GM23338 (cell line): Measurements from ENCODE around the gene NAPA. TPM values are rescaled to one million over a fixed set of nuclear protein-coding genes. Genes with fewer than 3 reads are reported as not detected.

Experiments
- ATAC-seq: fragments of 200-7000 bp; cut with Tn5 transposase; 3 replicates; pipeline ENCODE4 v1.9.1; 2020
- DNase-seq: peaks from one replicate; pipeline ENCODE4 v3.0.0-alpha.2; 2015; ENCODE audit warnings: low spot score
- H2AFZ ChIP-seq: fragments of 200-600 bp; sonication (generic); 2 replicates; pipeline ENCODE4 v1.8.0; 2016; ENCODE audit warnings: antibody characterized with exemption, mild to moderate bottlenecking, moderate library complexity
- H3F3A ChIP-seq: fragments of 200-600 bp; sonication (generic); replicated peaks from 2 replicates; pipeline ENCODE4 v1.8.0; 2017; ENCODE audit warnings: antibody characterized with exemption, mixed run types, low read depth
- H3K27ac ChIP-seq: fragments of 200-600 bp; sonication (generic); 2 replicates; pipeline ENCODE4 v1.6.1; 2016; ENCODE audit warnings: low read depth
- H3K27me3 ChIP-seq: fragments of 200-600 bp; sonication (generic); 2 replicates; pipeline ENCODE4 v1.8.0; 2016; ENCODE audit warnings: mild to moderate bottlenecking, mixed run types, moderate library complexity; ENCODE audit not compliant: insufficient read depth
- H3K36me3 ChIP-seq: fragments of 200-600 bp; sonication (generic); 2 replicates; pipeline ENCODE4 v1.8.0; 2016; ENCODE audit warnings: mild to moderate bottlenecking; ENCODE audit not compliant: insufficient read depth
- H3K4me1 ChIP-seq: fragments of 200-600 bp; sonication (generic); 2 replicates; pipeline ENCODE4 v1.8.0; 2016; ENCODE audit warnings: mild to moderate bottlenecking, moderate library complexity; ENCODE audit not compliant: insufficient read depth
- H3K4me2 ChIP-seq: fragments of 200-600 bp; sonication (generic); 2 replicates; pipeline ENCODE4 v1.7.1; 2017; ENCODE audit warnings: mixed run types
- H3K4me3 ChIP-seq: fragments of 200-600 bp; sonication (generic); 2 replicates; pipeline ENCODE4 v1.6.1; 2016; ENCODE audit warnings: mixed run types
- H3K79me2 ChIP-seq: fragments of 200-600 bp; sonication (generic); replicated peaks from 2 replicates; pipeline ENCODE4 v1.8.0; 2017; ENCODE audit warnings: mild to moderate bottlenecking; ENCODE audit not compliant: insufficient read depth
- H3K9me2 ChIP-seq: fragments of 200-600 bp; sonication (generic); 2 replicates; pipeline ENCODE4 v1.8.0; 2017; ENCODE audit not compliant: insufficient read depth
- H4K20me1 ChIP-seq: fragments of 200-600 bp; sonication (generic); replicated peaks from 2 replicates; pipeline ENCODE4 v1.8.0; 2017; ENCODE audit warnings: mild to moderate bottlenecking; ENCODE audit not compliant: insufficient read depth
- H3K27ac Mint-ChIP-seq: 2 replicates; pipeline ENCODE4 v1.8.0; 2020; ENCODE audit warnings: inconsistent platforms, mild to moderate bottlenecking, moderate library complexity, mixed read lengths
- H3K27me3 Mint-ChIP-seq: 3 replicates; pipeline ENCODE4 v1.8.0; 2022; ENCODE audit warnings: low read depth, mild to moderate bottlenecking, moderate library complexity, mixed read lengths, inconsistent platforms; ENCODE audit not compliant: insufficient read depth, poor library complexity
- H3K36me3 Mint-ChIP-seq: 3 replicates; pipeline ENCODE4 v1.8.0; 2021; ENCODE audit warnings: low read depth, mild to moderate bottlenecking, inconsistent platforms, moderate library complexity, mixed read lengths
- H3K4me1 Mint-ChIP-seq: 3 replicates; pipeline ENCODE4 v1.8.0; 2020; ENCODE audit warnings: mild to moderate bottlenecking, inconsistent platforms, mixed read lengths
- H3K4me3 Mint-ChIP-seq: 3 replicates; pipeline ENCODE4 v1.8.0; 2021; ENCODE audit warnings: moderate library complexity, mild to moderate bottlenecking, inconsistent platforms, mixed read lengths
- H3K9me3 Mint-ChIP-seq: 3 replicates; pipeline ENCODE4 v1.8.0; 2020; ENCODE audit warnings: moderate library complexity, mild to moderate bottlenecking, inconsistent platforms, mixed read lengths
- CREB1 ChIP-seq: fragments of 250-450 bp; sonication (Bioruptor Pico); IDR thresholded peaks from 2 replicates; pipeline ENCODE4 v1.5.0; 2020; ENCODE audit warnings: low read depth, mild to moderate bottlenecking, moderate library complexity
- EZH2 ChIP-seq: fragments of 200-600 bp; sonication (generic); IDR thresholded peaks from one replicate; pipeline ENCODE4 v1.8.0; 2017; ENCODE audit warnings: antibody characterized with exemption, mild to moderate bottlenecking, low read depth; ENCODE audit not compliant: unreplicated experiment
- EZH2phosphoT487 ChIP-seq: fragments of 200-600 bp; sonication (generic); IDR thresholded peaks from one replicate; pipeline ENCODE4 v1.8.1; 2018; ENCODE audit warnings: antibody characterized with exemption; ENCODE audit not compliant: unreplicated experiment
- JUNB ChIP-seq: IDR thresholded peaks from one replicate; pipeline ENCODE4 v1.6.1; 2016; ENCODE audit warnings: antibody characterized with exemption; ENCODE audit not compliant: unreplicated experiment
- NANOG ChIP-seq: IDR thresholded peaks from 2 replicates; pipeline ENCODE4 v1.6.1; 2016; ENCODE audit warnings: antibody characterized with exemption, borderline replicate concordance
- POLR2AphosphoS5 ChIP-seq: IDR thresholded peaks from 2 replicates; pipeline ENCODE4 v1.6.1; 2016; ENCODE audit warnings: antibody characterized with exemption, low read depth
- STAT1 ChIP-seq: IDR thresholded peaks from one replicate; pipeline ENCODE4 v1.6.1; 2016; ENCODE audit warnings: antibody characterized with exemption; ENCODE audit not compliant: unreplicated experiment
- ZNF114 ChIP-seq: fragments of 250-450 bp; sonication (Bioruptor Pico); IDR thresholded peaks from 2 replicates; pipeline ENCODE4 v1.5.0; 2020; ENCODE audit warnings: mild to moderate bottlenecking, moderate library complexity
- polyA plus RNA-seq: library from polyadenylated mRNA; unstranded; fragments of >200 nt; fragmentation: Nextera tagmentation; extraction: Ambion mirVana; gene quantifications from 2 replicates; pipeline ENCODE4 v1.2.1, GENCODE V29; 2016
- total RNA-seq: library from RNA; depleted of rRNA; stranded (reverse); fragments of >200 nt; shearing (Covaris generic); gene quantifications from 2 replicates; pipeline ENCODE4 v1.2.3, GENCODE V29; 2014
- TF ChIP-seq, protein P1 (sequence below): IDR thresholded peaks from one replicate; pipeline ENCODE4 v1.6.1; 2018; ENCODE audit warnings: antibody characterized with exemption; ENCODE audit not compliant: unreplicated experiment
- TF ChIP-seq, protein P2 (sequence below), 2 experiments: fragments of 200-600 bp in 1 of 2; sonication (generic) in 1 of 2; conservative IDR thresholded peaks; 2 replicates each; pipeline versions ENCODE4 v1.5.1 to v1.6.1; 2016 to 2017; ENCODE audit warnings: antibody characterized with exemption in 2 of 2, low read depth in 2 of 2, mild to moderate bottlenecking in 2 of 2, moderate library complexity in 1 of 2

Gene NAPA
- total and polyA plus RNA-seq, 2 experiments from 2014 or later: 52.0 to 72.1 TPM

DNA sequence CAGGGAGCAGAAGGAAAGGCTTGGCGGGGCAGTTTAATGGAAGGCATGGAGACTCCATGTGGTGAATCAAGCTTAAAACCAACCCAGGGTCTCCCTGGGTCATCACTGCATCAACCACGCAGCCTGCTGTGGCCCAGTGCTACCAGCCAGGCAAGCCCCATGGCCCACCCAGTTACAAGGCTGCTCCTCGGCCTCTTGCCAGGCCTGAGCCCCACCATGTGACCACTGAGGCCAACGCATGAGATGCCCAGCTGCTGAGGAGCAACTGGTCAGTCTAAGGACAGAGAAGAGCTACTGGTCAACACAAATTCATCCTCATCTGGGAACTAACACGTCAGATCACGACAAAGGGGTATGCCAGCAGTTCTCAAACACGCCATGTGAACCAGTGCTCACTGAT is 15.5 kb downstream of the NAPA start (continued):
- TF ChIP-seq, protein P1, sequence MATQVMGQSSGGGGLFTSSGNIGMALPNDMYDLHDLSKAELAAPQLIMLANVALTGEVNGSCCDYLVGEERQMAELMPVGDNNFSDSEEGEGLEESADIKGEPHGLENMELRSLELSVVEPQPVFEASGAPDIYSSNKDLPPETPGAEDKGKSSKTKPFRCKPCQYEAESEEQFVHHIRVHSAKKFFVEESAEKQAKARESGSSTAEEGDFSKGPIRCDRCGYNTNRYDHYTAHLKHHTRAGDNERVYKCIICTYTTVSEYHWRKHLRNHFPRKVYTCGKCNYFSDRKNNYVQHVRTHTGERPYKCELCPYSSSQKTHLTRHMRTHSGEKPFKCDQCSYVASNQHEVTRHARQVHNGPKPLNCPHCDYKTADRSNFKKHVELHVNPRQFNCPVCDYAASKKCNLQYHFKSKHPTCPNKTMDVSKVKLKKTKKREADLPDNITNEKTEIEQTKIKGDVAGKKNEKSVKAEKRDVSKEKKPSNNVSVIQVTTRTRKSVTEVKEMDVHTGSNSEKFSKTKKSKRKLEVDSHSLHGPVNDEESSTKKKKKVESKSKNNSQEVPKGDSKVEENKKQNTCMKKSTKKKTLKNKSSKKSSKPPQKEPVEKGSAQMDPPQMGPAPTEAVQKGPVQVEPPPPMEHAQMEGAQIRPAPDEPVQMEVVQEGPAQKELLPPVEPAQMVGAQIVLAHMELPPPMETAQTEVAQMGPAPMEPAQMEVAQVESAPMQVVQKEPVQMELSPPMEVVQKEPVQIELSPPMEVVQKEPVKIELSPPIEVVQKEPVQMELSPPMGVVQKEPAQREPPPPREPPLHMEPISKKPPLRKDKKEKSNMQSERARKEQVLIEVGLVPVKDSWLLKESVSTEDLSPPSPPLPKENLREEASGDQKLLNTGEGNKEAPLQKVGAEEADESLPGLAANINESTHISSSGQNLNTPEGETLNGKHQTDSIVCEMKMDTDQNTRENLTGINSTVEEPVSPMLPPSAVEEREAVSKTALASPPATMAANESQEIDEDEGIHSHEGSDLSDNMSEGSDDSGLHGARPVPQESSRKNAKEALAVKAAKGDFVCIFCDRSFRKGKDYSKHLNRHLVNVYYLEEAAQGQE: no peak
- TF ChIP-seq, protein P2, sequence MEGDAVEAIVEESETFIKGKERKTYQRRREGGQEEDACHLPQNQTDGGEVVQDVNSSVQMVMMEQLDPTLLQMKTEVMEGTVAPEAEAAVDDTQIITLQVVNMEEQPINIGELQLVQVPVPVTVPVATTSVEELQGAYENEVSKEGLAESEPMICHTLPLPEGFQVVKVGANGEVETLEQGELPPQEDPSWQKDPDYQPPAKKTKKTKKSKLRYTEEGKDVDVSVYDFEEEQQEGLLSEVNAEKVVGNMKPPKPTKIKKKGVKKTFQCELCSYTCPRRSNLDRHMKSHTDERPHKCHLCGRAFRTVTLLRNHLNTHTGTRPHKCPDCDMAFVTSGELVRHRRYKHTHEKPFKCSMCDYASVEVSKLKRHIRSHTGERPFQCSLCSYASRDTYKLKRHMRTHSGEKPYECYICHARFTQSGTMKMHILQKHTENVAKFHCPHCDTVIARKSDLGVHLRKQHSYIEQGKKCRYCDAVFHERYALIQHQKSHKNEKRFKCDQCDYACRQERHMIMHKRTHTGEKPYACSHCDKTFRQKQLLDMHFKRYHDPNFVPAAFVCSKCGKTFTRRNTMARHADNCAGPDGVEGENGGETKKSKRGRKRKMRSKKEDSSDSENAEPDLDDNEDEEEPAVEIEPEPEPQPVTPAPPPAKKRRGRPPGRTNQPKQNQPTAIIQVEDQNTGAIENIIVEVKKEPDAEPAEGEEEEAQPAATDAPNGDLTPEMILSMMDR (conservative IDR thresholded peaks at IDR 0.05; ENCODE audit: low read depth in 2 of 2): no peak
- TF ChIP-seq POLR2AphosphoS5 (no peak), ZNF114 (CRISPR knock-in tag) (no peak), CREB1 (CRISPR knock-in tag) (no peak), JUNB (no peak)

DNA sequence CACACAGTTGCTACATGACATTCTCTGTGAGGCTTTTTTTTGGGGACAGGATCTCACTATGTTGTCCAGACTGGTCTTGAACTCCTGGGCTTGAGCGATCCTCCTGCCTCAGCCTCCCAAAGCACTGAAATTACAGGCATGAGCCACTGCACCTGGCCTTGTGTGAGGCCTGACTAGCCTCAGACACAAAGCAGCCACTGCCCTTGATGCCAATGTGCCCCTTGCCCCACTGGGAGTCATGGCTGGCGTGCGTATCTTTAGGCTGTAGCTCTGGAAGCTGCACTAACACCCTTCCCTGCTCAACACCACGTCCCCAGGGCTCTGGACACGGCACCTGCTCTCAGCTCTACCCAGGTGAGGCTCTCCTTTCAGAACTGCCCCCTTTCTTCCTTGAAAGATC is 16.3 kb downstream of the NAPA start:
- Histone ChIP-seq H4K20me1 (no peaks in the 10 kb centered on the region), H2AFZ (no peak overlapping the region), H3K4me3 (no peak overlapping the region), H3K27ac (no peak overlapping the region), H3K36me3 (no peaks in the 10 kb centered on the region), H3K4me1 (peaks cover 14% of the 10 kb centered on the region), H3K9me2 (no peaks in the 10 kb centered on the region), H3F3A (0 out of 2 replicates have a peak, but pooled peaks cover 3% of the 10 kb centered on the region), H3K79me2 (0 out of 2 replicates have a peak, but pooled peaks cover 4% of the 10 kb centered on the region), H3K4me2 (no peak overlapping the region), H3K27me3 (no peaks in the 10 kb centered on the region)
- H3K4me1 Mint-ChIP-seq: peaks cover 28% of the 10 kb centered on the region
- H3K4me3 Mint-ChIP-seq: no peak overlapping the region
- DNase-seq (no peak), ATAC-seq (no peak)
- H3K9me3 Mint-ChIP-seq: no peaks in the 10 kb centered on the region
- H3K27ac Mint-ChIP-seq: peak overlapping the region; percentile 96; the same call in 1 of the 2 replicates
- H3K27me3 Mint-ChIP-seq: peaks cover 19% of the 10 kb centered on the region
- H3K36me3 Mint-ChIP-seq: peaks cover 14% of the 10 kb centered on the region; the same call in 2 of the 3 replicates
- no peak for TF ChIP-seq STAT1
- TF ChIP-seq NANOG: no peak
- TF ChIP-seq JUNB: no peak
- TF ChIP-seq, protein P1: no peak
- no peak for TF ChIP-seq POLR2AphosphoS5
- TF ChIP-seq EZH2phosphoT487: no peak
- no peak for TF ChIP-seq ZNF114 (CRISPR knock-in tag)
- TF ChIP-seq EZH2: no peak
- TF ChIP-seq CREB1 (CRISPR knock-in tag): no peak
